Measurements from ENCODE around the gene REEP1.
"Not testable (repeated sequence)": the region's sequence is repeated elsewhere in the genome, so short reads cannot be mapped to it uniquely, and the experiment has no call there.

REEP1 gene

GRCh38 chr2:86241611-86242010 is 95.8 kb downstream of the REEP1 start:
- no peak for DNase-seq

GRCh38 chr2:86240251-86240650 is 97.2 kb downstream of the REEP1 start:
- DNase-seq = no peak

- DNase-seq = no peak
These were observed 97.7 kb downstream of the REEP1 start for GRCh38 chr2:86239745-86240144.

- DNase-seq = no peak
These were observed 98.1 kb downstream of the REEP1 start for GRCh38 chr2:86239326-86239725.

GRCh38 chr2:86238354-86238753 is 99.1 kb downstream of the REEP1 start:
- no peak for DNase-seq

GRCh38 chr2:86237172-86237571 is 100.3 kb downstream of the REEP1 start:
- no peak for DNase-seq

GRCh38 chr2:86235196-86235980 is 102.0 kb downstream of the REEP1 start:
- DNase-seq = no peak

- no peak for DNase-seq
These were observed 102.8 kb downstream of the REEP1 start for GRCh38 chr2:86234563-86235131.

- no peak for DNase-seq
These were observed 104.0 kb downstream of the REEP1 start for GRCh38 chr2:86233436-86233835.

GRCh38 chr2:86232910-86233309 is 104.5 kb downstream of the REEP1 start:
- no peak for DNase-seq

GRCh38 chr2:86232373-86232784 is 105.0 kb downstream of the REEP1 start:
- DNase-seq = no peak

- no peak for DNase-seq
These were observed 105.6 kb downstream of the REEP1 start for GRCh38 chr2:86231680-86232372.

GRCh38 chr2:86230961-86231360 is 106.5 kb downstream of the REEP1 start:
- DNase-seq = no peak

GRCh38 chr2:86229221-86229620 is 108.2 kb downstream of the REEP1 start:
- no peak for DNase-seq

GRCh38 chr2:86228574-86228973 is 108.9 kb downstream of the REEP1 start:
- not testable (repeated sequence) for DNase-seq

- DNase-seq = no peak
These were observed 109.7 kb downstream of the REEP1 start for GRCh38 chr2:86227685-86228084.

- no peak for DNase-seq
These were observed 110.5 kb downstream of the REEP1 start for GRCh38 chr2:86226636-86227520.

- DNase-seq = no peak
These were observed 111.4 kb downstream of the REEP1 start for GRCh38 chr2:86226070-86226469.

GRCh38 chr2:86225581-86225980 is 111.8 kb downstream of the REEP1 start:
- no peak for DNase-seq

- peak; percentile 53 for DNase-seq
These were observed 112.6 kb downstream of the REEP1 start for GRCh38 chr2:86224645-86225355.

GRCh38 chr2:86223927-86224560 is 113.4 kb downstream of the REEP1 start:
- DNase-seq = peak; percentile 95

Data from NCI-H82 (cell line).